Gastroesophageal sphincter (tissue), 3 donors: Measurements from ENCODE around the gene SNRNP70.

ENCODE experiments used
- EP300 ChIP-seq: sonication (generic); formaldehyde crosslinking; IDR thresholded peaks from one replicate; pipeline ENCODE4 v1.6.1; 2017; ENCODE audit warnings: antibody characterized with exemption, mild to moderate bottlenecking
- POLR2A ChIP-seq, 2 donors: fragments of 450-650 bp; IDR thresholded peaks; one replicate each; pipeline ENCODE4 v1.6.1; 2017; ENCODE audit warnings: antibody characterized with exemption in 2 of 2, mild to moderate bottlenecking in 2 of 2, moderate library complexity in 1 of 2
- POLR2AphosphoS5 ChIP-seq: sonication (generic); formaldehyde crosslinking; IDR thresholded peaks from one replicate; pipeline ENCODE4 v1.6.1; 2017; ENCODE audit warnings: antibody characterized with exemption
- TF ChIP-seq, protein P1 (sequence below), 4 experiments: fragments of 200-600 bp in 2 of 4; fragments of 450-650 bp in 2 of 4; sonication (generic) in 1 of 4; IDR thresholded peaks; one replicate each; pipeline ENCODE4 v1.5.1; 2017 to 2019; ENCODE audit warnings: antibody characterized with exemption in 4 of 4, mild to moderate bottlenecking in 2 of 4, moderate library complexity in 2 of 4

DNA sequence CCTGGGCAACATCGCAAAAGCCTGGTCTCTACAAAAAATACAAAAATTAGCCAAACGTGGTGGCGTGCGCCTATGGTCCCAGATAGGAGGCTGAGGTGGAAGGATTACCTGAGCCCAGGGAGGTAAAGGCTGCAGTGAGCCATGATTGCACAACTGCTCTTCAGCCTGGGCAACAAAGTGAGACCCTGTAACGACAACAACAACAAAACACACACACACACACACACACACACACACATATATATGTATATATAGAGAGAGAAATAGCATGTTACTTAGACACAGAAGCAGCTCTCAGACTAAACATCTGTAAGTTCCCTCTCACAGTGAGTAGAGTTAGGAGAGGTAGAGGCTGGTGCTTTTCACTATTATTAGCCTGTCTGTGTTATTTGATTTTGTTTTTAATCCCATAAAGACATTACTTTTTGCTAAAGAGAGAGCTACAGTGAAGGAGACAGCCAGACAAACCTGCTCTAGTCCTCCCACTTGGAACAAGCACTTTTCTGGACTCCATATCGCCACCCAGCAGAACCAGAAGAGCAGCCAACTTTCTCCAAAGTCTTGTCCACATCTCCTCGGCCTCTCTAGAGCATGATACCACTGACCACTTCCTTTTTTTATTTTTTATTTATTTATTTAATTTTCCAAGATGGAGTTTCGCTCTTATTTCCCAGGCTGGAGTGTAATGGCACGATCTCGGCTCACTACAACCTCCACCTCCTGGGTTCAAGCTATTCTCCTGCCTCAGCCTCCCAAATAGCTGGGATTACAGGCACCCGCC lies 26.2 kb downstream of the SNRNP70 start:
- TF ChIP-seq POLR2A (IDR thresholded peaks at IDR 0.05) (no peak), POLR2AphosphoS5 (no peak), EP300 (no peak)
- TF ChIP-seq, protein P1, sequence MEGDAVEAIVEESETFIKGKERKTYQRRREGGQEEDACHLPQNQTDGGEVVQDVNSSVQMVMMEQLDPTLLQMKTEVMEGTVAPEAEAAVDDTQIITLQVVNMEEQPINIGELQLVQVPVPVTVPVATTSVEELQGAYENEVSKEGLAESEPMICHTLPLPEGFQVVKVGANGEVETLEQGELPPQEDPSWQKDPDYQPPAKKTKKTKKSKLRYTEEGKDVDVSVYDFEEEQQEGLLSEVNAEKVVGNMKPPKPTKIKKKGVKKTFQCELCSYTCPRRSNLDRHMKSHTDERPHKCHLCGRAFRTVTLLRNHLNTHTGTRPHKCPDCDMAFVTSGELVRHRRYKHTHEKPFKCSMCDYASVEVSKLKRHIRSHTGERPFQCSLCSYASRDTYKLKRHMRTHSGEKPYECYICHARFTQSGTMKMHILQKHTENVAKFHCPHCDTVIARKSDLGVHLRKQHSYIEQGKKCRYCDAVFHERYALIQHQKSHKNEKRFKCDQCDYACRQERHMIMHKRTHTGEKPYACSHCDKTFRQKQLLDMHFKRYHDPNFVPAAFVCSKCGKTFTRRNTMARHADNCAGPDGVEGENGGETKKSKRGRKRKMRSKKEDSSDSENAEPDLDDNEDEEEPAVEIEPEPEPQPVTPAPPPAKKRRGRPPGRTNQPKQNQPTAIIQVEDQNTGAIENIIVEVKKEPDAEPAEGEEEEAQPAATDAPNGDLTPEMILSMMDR (IDR thresholded peaks at IDR 0.05): no peak
